HG03521 (cell line): ENCODE results near the gene ABLIM2.
"Not testable (repeated sequence)": the region's sequence is repeated elsewhere in the genome, so short reads cannot be mapped to it uniquely, and the experiment has no call there.

Source experiments
- ATAC-seq: cut with Tn5 transposase; IDR thresholded peaks from one replicate; pipeline ENCODE4 v1.9.1; 2021; ENCODE audit warnings: mild to moderate bottlenecking, moderate library complexity; ENCODE audit not compliant: unreplicated experiment

ABLIM2 gene

GRCh38 chr4:7947927-7948326 is 210.7 kb downstream of the ABLIM2 start:
- ATAC-seq, result no peak

GRCh38 chr4:7945709-7946380 is 212.8 kb downstream of the ABLIM2 start:
- no peak for ATAC-seq

GRCh38 chr4:7944599-7945220 is 213.9 kb downstream of the ABLIM2 start:
- no peak for ATAC-seq

GRCh38 chr4:7943688-7944087 is 214.9 kb downstream of the ABLIM2 start:
- ATAC-seq, result not testable (repeated sequence)

GRCh38 chr4:7943211-7943610 is 215.4 kb downstream of the ABLIM2 start:
- no peak for ATAC-seq

- ATAC-seq, result no peak
Measured at GRCh38 chr4:7941965-7942496, 216.6 kb downstream of the ABLIM2 start.

- ATAC-seq, result no peak
Measured at GRCh38 chr4:7941111-7941964, 217.3 kb downstream of the ABLIM2 start.

- peak; percentile 91 for ATAC-seq
Measured at GRCh38 chr4:7939377-7940108, 219.1 kb downstream of the ABLIM2 start, which contains the start of gene AFAP1. AFAP1 (minus strand) TSS chr4:7939861; CDS start chr4:7872078, 67,783 bp downstream.

- ATAC-seq, result no peak
Measured at GRCh38 chr4:7938609-7939376, 219.8 kb downstream of the ABLIM2 start.

GRCh38 chr4:7938266-7938608 is 220.4 kb downstream of the ABLIM2 start:
- ATAC-seq, result no peak

GRCh38 chr4:7937006-7937405 is 221.6 kb downstream of the ABLIM2 start:
- ATAC-seq, result no peak

- no peak for ATAC-seq
Measured at GRCh38 chr4:7933651-7934510, 224.7 kb downstream of the ABLIM2 start.

GRCh38 chr4:7932287-7932686 is 226.3 kb downstream of the ABLIM2 start:
- no peak for ATAC-seq

- no peak for ATAC-seq
Measured at GRCh38 chr4:7929118-7929951, 229.3 kb downstream of the ABLIM2 start.

GRCh38 chr4:7928711-7929110 is 229.9 kb downstream of the ABLIM2 start:
- ATAC-seq, result no peak

- no peak for ATAC-seq
Measured at GRCh38 chr4:7926822-7927221, 231.8 kb downstream of the ABLIM2 start.

GRCh38 chr4:7924570-7924969 is 234.0 kb downstream of the ABLIM2 start:
- ATAC-seq, result no peak

- ATAC-seq, result no peak
Measured at GRCh38 chr4:7924163-7924562, 234.4 kb downstream of the ABLIM2 start.
